Cardiac septum (tissue), 1 donor: Measurements from ENCODE around the gene ELAVL3. TPM values are rescaled to one million over a fixed set of nuclear protein-coding genes. Genes with fewer than 3 reads are reported as not detected.
"Not testable (repeated sequence)": the region's sequence is repeated elsewhere in the genome, so short reads cannot be mapped to it uniquely, and the experiment has no call there.

Experiments
- DNase-seq: peaks from one replicate; pipeline ENCODE4 v3.0.0-alpha.2; 2020; ENCODE audit warnings: low spot score
- intact Hi-C: fragments of 100-400 bp; cut with DNase I; formaldehyde crosslinking; loops from one replicate; pipeline ENCODE4 v1.14.0; 2022
- total RNA-seq: library from RNA; stranded (reverse); fragmentation: NEBNext Ultra II Directional; extraction: Animal tissue kit (Norgen Biotek cat#: 25700); gene quantifications from one replicate; pipeline ENCODE4 v1.2.1, GENCODE V29; 2021
- donor health status: DM: no; HTN: no; CAD: no.

Gene ELAVL3
- total RNA-seq, 1 donor from 2014 or later: 0.89 TPM

DNA sequence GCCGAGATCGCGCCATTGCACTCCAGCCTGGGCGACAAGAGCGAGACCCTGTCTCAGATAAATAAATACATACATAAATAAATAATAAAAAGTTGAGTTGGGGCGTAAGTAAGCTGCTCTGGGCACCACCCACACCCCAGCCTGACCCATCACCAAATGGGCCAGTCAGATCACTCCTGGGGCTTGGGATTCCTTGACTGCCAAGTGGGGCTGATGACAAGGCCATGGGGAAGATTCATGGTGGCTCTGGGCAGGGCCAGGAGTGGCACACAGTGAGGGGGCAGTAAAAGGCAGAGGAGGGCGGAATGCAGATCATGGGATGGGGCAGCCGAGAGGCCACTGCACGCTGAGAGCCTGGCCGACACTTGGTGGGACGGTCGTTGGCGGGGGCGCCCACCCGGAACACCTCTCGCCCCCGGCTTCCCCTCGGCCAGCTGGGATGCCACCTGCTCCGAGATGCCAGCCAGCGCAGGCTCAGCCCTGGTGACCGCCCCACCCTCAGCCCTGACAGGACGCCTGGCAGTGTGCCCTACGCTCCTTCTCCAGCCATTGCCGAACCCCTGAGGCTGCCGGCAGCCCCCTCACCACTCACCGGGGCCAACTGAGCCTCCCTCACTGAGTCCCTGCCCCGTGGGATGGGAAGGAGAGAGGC, 13.9 kb upstream of the ELAVL3 start:
- intact Hi-C loops: loop anchor here (5.0 kb wide), 1 partner anchor 93 kb away; no protein-coding TSS in a partner anchor
- no peak for DNase-seq

DNA sequence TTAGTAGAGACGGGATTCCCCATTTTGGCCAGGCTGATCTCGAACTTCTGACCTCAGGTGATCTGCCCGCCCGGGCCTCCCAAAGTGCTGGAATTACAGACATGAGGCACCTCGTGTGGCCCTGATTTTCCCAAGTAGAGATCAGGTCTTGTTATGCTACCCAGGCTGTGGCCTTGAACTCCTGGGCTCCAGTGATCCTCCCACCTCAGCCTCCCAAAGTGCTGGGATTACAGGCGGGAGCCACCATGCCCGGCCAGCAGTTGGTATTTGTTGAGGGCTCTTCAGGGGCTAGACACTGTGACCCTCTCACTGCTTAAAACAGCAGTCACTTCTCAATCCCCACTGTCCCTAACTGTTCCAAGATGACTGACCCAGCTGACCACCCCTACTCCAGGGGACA, 8.5 kb upstream of the ELAVL3 start:
- DNase-seq: no peak
- intact Hi-C loops: no loop called here

DNA sequence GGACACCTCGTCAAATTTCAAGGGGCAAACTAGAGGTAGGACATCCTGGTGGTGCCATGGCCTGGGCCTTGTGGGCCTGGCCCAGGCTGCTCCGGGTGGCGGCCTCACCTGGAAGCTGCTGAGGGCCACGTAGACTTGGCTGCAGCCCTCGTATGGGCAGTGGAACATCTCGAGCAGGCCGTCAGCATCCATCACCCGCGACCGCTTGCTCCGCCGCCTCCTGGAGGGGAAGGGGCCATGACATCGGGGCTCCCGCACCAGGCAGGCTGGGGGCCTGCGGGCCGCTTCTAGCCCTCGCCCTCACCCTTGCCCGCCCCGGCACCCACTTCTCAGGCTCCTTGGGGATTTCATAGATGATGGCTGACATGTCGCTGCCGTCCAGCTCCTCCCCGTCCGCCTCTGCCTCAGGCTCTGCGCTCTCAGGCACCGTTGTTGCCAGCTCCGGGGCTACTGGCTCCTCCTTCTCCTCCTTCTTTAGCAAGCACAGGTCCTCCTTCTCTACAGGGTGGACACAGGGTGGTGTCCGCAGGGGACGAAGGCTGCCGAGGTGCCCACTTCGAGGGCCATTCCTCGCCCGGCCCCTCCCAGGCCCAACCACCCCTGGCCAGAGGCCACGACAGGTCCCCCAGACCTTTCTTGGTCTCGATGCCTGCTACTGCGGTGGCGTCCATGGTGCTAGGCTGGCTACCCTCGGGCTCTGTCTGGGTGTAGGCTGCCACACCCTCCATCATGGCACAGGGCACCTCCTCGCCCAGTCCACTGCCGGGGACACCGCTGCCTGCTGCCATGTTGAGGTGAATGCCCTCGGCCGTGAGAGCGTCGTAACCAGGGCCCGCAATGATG, 6.0 kb upstream of the ELAVL3 start:
- DNase-seq: no peak
- intact Hi-C loops: no loop called here

DNA sequence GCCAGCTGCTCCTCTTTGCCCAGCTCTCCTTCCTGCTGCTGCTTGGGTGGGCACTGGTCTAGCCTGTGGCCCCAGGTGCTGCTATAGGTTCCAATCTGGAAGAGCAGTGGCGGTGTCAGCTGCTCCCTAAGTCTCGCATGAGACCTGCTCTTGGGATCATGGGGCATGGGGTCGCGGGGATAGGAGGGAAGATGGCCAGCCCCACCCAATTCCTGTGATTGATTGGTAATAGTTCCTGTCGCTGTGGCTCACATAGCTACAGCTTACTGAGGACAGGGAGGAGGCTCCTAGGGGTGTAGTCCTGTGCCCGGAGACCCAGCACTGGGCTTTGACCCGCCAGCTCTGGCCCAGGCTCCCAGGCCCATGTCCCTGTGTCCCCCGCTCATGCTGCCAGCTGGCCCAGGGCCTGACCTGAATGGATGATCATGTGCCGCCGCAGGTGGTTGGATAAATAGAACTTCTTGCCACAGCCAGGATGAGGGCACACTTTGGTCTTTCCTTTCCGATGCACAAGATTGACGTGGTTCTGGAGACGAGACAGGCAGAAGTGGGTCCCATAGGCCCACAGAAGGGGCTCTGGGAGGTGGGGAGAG, 4.5 kb upstream of the ELAVL3 start:
- intact Hi-C loops: no loop called here
- no peak for DNase-seq

DNA sequence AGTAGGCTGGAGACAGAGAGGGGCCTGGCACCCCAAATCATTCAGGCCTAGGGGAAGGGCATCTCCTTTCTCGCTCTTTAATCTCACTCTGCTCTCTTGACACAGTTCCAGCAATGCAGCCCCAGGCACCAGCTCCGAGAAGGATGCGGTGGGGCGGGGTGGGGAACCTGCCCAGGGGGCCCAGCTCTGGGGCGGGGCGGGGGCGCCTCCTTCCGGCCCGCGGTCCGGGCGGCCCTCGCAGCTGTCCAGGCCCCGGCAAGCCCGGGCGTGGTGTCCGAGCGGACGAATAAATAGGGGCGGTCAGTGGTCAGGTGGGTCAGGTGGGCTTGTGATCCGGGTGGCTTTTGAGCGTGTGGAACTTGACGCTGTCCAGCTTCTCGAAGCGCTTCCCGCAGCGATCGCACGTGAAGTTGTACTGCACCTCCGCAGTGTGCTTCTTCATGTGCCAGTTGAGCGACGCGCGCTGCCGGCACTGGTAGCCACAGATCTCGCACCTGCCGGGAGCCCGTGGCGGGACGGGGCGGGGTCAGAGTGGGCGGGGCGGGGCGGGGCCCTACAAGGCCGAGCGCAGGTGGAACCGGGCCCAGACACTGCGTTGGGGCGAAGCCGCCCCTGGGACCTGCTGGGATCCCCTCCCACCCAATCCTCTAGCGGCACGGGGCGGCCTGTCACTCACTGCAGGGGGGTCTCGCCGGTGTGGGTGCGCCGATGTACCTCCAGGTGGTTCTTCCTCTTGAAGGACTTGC, 2.7 kb upstream of the ELAVL3 start:
- DNase-seq: no peak
- intact Hi-C loops: loop anchor here (2.0 to 5.0 kb wide), 2 partner anchors 101 to 347 kb away; partner anchors contain the start of gene EPOR

DNA sequence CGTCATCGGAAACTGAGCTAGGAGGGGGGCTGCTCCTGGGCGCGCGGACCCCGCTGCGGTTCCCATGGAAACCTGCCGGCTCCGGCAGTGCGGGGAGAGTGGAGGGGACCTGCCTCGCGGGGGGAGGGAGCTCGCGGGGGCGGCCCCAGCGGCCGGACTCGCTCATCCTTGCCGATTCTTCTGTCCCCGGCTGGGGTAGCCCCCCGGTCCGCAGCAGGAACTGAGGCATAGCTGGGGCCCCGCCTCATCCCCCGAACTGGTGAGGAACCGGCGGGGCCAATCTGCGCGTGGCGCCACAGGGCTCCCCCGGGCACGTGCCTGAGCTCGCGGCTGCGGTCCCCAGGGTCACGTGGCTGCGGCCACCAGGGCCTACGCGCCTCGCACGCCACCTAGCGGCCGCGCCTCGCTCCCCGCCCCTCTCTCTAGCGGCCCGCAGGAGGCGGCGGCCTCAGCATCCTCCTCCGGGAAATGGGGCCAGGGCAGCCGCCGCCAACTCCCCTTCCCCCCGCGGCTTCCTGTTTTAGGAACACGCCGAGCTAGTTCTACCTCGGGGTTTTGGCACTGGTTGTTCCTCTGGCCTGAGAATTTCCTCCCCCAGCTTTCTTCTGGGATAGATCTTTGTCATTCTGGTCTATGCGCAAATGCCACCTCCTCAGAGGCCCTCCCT, 1.7 kb upstream of the ELAVL3 start:
- DNase-seq: peak; percentile 89
- intact Hi-C loops: loop anchor here (2.0 to 5.0 kb wide), 2 partner anchors 100 to 346 kb away; partner anchors contain the start of gene EPOR

DNA sequence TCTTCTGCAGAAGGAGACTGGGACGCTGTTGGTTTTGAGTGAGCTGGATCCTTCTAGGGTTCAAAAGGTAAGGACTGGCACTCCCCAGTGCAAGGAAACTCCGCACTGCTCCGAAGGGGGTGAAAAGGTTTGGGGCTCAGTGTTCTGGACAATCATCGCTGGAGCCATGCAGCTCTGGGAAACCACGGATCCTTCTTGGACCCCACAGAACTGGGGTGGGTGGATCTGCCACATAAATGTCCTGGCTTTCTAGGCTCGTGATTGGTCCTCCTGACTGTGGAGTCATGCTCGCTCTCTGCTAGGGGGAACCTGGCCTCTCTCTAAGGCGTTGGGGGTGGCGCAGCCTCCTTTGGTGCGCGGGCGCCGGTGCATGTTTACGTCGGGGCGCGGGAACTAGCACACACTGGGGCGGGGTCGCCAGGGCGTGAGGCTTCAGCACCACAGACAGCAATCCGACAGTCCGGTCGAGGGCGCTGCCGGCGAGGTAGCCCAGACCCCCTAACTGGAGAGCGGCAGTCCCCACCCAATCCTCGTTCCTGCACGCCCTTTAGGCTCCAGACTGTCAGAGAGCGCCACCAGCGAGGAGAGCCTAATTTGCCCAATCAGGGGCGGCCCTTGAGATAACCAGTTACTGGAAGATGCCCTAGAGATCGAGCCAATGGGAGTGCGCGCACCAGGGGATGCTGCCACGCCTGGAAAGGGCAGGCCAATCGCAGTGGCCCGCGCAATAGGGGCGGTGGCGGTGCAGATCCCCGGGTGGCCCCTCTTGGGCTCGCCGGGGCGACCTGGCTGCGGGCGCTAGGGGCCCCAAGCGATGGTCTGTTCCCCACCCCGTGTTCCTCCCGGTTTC, 913 bp upstream of the ELAVL3 start:
- DNase-seq: peak; percentile 81
- intact Hi-C loops: loop anchor here (2.0 to 5.0 kb wide), 2 partner anchors 99 to 345 kb away; partner anchors contain the start of gene EPOR

DNA sequence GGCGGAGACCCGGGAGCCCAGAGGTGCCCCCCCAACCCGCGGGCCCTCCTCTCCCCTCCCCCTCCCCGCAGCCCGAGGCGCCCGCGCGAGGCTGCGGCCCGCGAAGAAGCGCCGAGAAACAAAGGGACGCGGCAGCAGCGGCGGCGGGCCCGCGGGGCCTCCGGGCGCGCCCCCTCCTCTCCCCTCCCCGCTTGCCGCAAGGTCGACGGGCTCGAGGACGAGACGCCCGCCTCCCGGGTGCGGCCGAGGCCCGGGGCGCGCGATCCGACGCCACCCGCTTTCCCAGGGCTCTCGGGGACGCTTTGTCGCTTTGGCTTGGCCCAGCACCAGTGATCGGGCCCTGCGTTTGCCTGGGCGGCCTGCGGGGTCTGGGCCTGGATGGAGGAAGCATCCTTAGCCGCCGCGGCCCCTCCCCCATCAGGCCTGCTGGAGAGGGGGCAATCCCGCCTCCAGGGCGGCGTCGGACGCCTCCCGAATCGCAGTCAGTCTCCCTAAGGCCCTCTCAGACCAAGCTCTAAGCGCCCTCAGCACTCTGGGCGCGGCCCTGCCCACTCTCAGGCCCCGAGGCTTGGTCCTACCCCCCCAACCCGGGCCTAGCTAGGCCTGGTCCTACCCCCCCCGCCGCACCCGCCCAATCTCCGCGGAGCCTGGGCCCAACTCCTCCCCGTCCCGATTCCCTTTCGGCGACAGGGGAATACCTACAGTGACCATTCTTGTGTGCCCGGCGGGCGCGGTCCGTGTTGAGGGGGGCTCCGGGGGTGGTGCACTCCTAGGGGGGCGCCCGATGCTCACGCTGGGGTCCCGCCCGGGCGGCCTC, 740 bp downstream of the ELAVL3 start:
- no peak for DNase-seq
- intact Hi-C loops: loop anchor here (5.0 kb wide), 1 partner anchor 98 kb away; the partner anchor contains the start of gene EPOR

DNA sequence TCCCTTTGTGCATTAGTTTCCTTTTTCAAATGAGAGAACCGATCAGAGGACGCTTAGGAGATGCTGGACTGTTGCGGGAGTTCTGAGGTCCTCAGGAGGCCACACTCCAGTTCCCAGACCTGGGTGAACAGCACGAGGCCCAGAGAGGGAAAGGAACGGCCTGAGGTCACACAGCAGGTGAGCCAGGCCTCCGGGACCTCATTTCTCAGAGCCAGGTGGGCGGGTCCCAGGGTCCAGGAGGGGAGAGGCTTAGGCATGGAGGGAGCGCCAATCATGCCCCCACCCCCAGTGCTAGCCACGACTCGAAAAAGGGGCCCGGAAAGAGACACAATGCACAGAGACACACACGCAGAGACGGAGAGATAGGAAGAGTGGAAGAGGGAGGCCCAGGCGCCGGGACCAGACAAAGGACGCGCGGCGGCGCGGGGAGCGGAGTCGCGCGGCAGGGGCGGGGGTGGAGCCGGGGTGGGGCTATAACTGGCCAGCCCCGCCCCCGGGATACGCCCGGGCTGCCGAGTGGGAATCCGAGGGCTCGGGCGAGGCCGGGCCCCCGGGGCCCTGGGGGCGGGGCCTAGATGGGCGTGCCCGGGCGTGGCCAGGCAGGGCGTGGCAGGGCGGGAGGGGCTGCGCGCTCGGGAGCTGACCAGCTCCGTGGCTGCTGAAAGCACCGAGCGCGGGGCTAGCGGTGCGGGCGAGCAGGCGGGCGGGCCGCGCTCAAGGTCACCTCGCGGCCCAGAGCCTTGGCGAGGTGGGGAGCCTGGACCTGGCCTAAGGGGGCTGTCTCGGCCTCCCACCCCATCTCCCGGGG, 1.6 kb downstream of the ELAVL3 start:
- no peak for DNase-seq

DNA sequence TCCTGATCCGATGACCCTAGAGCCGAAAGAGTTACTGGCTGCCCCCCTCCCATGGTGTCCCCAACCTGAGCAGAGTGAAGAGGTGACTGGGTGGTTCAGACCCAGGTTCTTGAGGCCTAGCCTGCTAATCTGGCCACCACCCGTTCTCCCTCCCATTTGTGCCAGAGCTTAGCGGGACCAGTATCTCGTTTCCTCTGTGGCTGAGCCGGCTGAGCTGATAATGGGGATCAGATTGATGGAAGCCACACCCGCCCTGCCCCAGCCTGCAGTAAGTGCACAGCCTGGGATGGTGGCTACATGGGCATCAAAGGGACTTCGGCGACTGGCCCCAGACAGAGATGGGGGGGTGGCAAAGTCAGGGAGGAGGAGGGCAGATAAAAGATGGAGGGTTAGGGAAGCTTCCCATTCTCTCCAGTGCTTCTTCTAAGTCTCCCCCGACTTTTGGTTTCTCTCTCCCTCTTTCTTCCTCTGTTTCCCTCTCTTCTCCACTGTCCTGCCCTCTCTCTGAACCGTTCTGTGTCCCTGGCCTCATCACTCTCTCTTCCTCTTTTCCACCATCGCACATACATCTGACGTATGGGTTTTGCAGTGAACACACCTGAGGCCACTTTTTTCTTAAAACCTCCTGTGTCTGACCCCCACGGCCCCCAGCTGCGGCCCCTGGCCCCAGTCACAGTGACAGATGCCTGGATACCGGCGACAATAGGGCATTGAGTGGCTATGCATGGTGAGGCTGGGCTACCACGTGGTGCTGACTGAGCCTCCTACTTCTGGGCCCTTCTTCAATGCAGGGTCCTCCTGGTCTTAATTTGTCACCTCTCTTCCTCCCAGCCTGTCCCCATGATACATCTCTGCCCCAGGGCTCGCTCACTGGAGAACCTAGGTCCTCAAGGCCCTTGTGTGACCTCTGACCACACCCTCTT, 2.4 kb downstream of the ELAVL3 start:
- DNase-seq: no peak
- intact Hi-C loops: no loop called here

More for the DNA sequence above, 1.6 kb downstream of the ELAVL3 start:
- intact Hi-C loops: no loop called here

DNA sequence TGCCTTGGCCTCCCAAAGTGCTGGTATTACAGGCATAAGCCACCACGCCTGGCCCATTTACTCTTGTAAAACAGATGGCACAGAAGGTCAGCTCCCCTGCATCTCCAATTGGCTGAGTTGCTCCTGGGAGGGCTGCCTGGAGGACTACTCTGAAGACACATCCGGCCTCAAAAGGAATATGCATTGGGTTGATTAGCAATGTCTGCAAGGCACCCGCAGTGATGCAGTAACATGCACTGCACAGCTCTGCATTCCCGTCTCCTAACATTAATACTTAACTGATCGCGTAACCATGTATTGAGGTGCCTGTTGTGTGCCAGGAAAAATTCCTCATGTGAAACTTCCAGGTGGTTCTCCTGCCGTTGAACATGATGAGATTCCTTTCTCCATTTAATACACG, 5.0 kb downstream of the ELAVL3 start:
- intact Hi-C loops: no loop called here
- no peak for DNase-seq

DNA sequence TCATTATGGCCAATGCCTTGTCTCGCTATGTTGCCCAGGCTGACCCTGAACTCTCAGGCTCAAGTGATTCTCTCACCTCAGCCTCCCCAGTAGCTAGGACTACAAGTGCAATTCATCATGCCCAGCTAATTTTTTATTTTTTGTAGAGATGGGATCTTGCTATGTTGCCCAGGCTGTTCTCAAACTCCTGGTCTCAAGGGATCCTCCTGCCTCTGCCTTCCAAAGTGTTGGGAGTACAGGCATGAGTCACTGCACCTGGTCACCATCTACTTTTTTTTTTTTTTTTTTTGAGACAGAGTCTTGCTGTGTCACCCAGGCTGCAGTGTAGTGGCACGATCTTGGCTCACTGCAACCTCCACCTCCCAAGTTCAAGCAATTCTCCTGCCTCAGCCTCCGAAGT, 5.5 kb downstream of the ELAVL3 start:
- intact Hi-C loops, DNase-seq: not testable (repeated sequence)

DNA sequence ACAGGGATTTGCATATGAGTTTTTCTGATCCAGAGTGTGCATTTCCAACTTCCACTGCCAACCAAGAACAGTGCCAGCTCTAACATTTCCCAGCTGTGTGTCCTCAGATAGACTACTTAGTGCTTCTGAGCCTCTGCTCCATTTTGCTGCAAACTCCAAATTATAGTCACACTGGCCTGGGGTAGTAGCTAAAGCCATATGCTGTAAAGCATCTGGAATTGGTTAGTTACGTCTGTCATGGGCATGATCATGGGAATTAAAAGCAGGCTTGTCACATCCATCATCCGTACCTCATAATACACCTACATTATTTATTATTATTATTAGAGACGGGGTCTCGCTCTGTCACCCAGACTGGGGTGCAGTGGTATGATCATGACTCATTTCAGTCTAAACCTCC, 7.1 kb downstream of the ELAVL3 start:
- intact Hi-C loops: no loop called here

DNA sequence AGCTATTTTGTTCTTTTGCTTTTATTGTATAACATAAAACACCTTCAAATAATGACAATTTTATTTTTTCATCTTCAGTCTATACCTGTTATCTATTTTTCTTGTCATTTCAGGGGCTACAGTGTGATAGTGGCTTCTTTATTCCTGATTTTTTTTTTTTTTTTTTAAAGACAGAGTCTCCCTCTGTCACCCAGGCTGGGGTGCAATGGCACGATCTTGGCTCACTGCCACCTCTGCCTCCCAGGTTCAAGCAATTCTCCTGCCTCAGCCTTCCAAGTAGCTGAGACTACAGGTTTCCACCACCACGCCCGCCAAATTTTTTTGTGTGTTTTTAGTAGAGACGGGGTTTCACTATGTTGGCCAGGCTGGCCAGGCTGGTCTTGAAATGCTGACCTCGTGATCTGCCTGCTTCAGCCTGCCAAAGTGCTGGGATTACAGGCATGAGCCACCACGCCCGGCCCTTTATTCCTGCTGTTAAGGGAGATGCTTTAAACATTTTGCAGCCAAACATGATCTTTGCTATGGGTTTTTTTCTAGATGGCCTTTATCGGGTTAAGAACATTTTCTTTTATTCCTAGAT, 12.5 kb downstream of the ELAVL3 start:
- DNase-seq, intact Hi-C loops: not testable (repeated sequence)

More for the DNA sequence above, 7.1 kb downstream of the ELAVL3 start:
- no peak for DNase-seq

DNA sequence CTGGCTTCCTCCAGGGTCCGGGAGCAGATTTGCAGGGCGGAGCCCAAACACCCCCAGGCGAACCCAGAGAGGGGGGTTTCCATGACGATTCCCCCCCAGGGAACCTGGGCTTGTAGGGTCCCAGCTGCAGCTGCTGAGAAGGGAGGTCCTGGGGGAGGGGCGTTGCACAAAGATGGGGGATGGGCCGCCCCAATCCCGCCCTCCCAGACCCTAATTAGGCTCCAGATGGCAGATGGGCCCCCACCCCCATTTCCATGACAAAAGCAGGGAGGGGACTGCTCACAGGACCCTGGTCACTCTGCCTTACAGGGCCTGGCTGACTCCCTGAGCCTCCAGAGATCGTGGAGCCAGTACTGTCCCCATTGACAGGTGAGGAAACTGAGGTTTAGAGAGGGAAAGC, 15.2 kb downstream of the ELAVL3 start:
- intact Hi-C loops: no loop called here
- DNase-seq: no peak
